ENCODE results near the gene BCLAF1.
A peak's percentile ranks its signal among the peaks of the same experiment; 100 is the strongest.
"Not testable (repeated sequence)": the region's sequence is repeated elsewhere in the genome, so short reads cannot be mapped to it uniquely, and the experiment has no call there.

The BCLAF1 gene

GRCh38 chr6:136252441-136252840 is 37.2 kb downstream of the BCLAF1 start:
- no peak overlapping the region for H3K4me3 ChIP-seq (ENCODE audit: low read length)
- DNase-seq (ENCODE audit: low read depth, low spot score), result no peak

- DNase-seq (ENCODE audit: low read depth, low spot score), result no peak
- H3K4me3 ChIP-seq (ENCODE audit: low read length), result no peak overlapping the region
These were observed 38.3 kb downstream of the BCLAF1 start for GRCh38 chr6:136251394-136251793.

- no peak for DNase-seq (ENCODE audit: low read depth, low spot score)
- peak overlapping the region; percentile 97 for H3K4me3 ChIP-seq (ENCODE audit: low read length)
These were observed 39.0 kb downstream of the BCLAF1 start for GRCh38 chr6:136250686-136251008.

GRCh38 chr6:136249811-136250685 is 39.6 kb downstream of the BCLAF1 start, which contains the start of gene MTFR2:
Gene MTFR2 (minus strand): TSS chr6:136250311. CDS start chr6:136249099, 1,212 bp downstream.
- peak; percentile 99 for DNase-seq (ENCODE audit: low read depth, low spot score)
- H3K4me3 ChIP-seq (ENCODE audit: low read length), result peak within 1 kb of the TSS; percentile 97

GRCh38 chr6:136249336-136249735 is 40.3 kb downstream of the BCLAF1 start:
- no peak for DNase-seq (ENCODE audit: low read depth, low spot score)
- peak overlapping the region; percentile 97 for H3K4me3 ChIP-seq (ENCODE audit: low read length)

- no peak overlapping the region for H3K4me3 ChIP-seq (ENCODE audit: low read length)
These were observed 45.5 kb downstream of the BCLAF1 start for GRCh38 chr6:136244061-136244616.

GRCh38 chr6:136236466-136237293 is 53.0 kb downstream of the BCLAF1 start:
- DNase-seq (ENCODE audit: low read depth, low spot score), result peak; percentile 41
- H3K4me3 ChIP-seq (ENCODE audit: low read length), result no peak overlapping the region

More at GRCh38 chr6:136244061-136244616, 45.5 kb downstream of the BCLAF1 start:
- DNase-seq (ENCODE audit: low read depth, low spot score), result no peak

GRCh38 chr6:136235233-136235564 is 54.4 kb downstream of the BCLAF1 start:
- DNase-seq (ENCODE audit: low read depth, low spot score), result no peak
- no peak overlapping the region for H3K4me3 ChIP-seq (ENCODE audit: low read length)

- DNase-seq (ENCODE audit: low read depth, low spot score), result no peak
- no peak overlapping the region for H3K4me3 ChIP-seq (ENCODE audit: low read length)
These were observed 56.9 kb downstream of the BCLAF1 start for GRCh38 chr6:136232701-136233100.

GRCh38 chr6:136230219-136230853 is 59.3 kb downstream of the BCLAF1 start:
- no peak for DNase-seq (ENCODE audit: low read depth, low spot score)

GRCh38 chr6:136228814-136229213 is 60.8 kb downstream of the BCLAF1 start:
- no peak for DNase-seq (ENCODE audit: low read depth, low spot score)
- H3K4me3 ChIP-seq (ENCODE audit: low read length), result no peak overlapping the region

More at GRCh38 chr6:136230219-136230853, 59.3 kb downstream of the BCLAF1 start:
- no peak overlapping the region for H3K4me3 ChIP-seq (ENCODE audit: low read length)

- DNase-seq (ENCODE audit: low read depth, low spot score), result no peak
- no peak overlapping the region for H3K4me3 ChIP-seq (ENCODE audit: low read length)
These were observed 62.8 kb downstream of the BCLAF1 start for GRCh38 chr6:136226674-136227377.

- DNase-seq (ENCODE audit: low read depth, low spot score), result peak; percentile 35
- H3K4me3 ChIP-seq (ENCODE audit: low read length), result no peak overlapping the region
These were observed 63.5 kb downstream of the BCLAF1 start for GRCh38 chr6:136226027-136226673.

GRCh38 chr6:136225496-136225895 is 64.2 kb downstream of the BCLAF1 start:
- H3K4me3 ChIP-seq (ENCODE audit: low read length), result no peak overlapping the region
- no peak for DNase-seq (ENCODE audit: low read depth, low spot score)

- DNase-seq (ENCODE audit: low read depth, low spot score), result not testable (repeated sequence)
These were observed 64.7 kb downstream of the BCLAF1 start for GRCh38 chr6:136224974-136225373.

GRCh38 chr6:136216503-136217401 is 72.9 kb downstream of the BCLAF1 start:
- DNase-seq (ENCODE audit: low read depth, low spot score), result no peak
- H3K4me3 ChIP-seq (ENCODE audit: low read length), result no peak overlapping the region

More at GRCh38 chr6:136224974-136225373, 64.7 kb downstream of the BCLAF1 start:
- H3K4me3 ChIP-seq (ENCODE audit: low read length), result not testable (repeated sequence)

GRCh38 chr6:136213853-136214252 is 75.8 kb downstream of the BCLAF1 start:
- no peak for DNase-seq (ENCODE audit: low read depth, low spot score)
- H3K4me3 ChIP-seq (ENCODE audit: low read length), result no peak overlapping the region

Measured in Jurkat, Clone E6-1 (cell line).